ENCODE results near the gene WDFY3. TPM values are rescaled to one million over a fixed set of nuclear protein-coding genes. Genes with fewer than 3 reads are reported as not detected.

The WDFY3 gene
- total and polyA plus RNA-seq, 9 donors = 13.2 to 90.0 (median 77.4) TPM

DNA sequence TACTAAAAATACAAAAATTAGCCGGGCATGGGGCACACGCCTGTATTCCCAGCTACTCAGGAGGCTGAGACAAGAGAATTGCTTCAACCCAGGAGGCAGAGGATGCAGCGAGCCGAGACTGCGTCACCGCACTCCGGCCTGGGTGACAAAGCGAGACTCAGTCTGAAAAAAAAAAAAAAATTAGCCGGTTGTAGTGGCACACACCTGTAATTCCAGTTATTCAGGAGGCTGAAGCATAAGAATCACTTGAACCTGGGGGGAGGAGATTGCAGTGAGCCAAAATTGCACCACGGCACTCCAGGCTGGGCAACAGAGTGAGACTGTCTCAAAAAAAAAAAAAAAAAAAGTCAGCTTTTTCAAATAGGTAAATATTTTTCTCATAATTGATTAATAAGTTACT, 71.9 kb downstream of the WDFY3 start:
- Histone ChIP-seq H3K4me3 (no peak overlapping the region), H3K4me1 (ENCODE audit: insufficient read depth) (no peaks in the 10 kb centered on the region), H3K27ac (no peak overlapping the region), H3K9me3 (no peaks in the 10 kb centered on the region), H3K27me3 (no peaks in the 10 kb centered on the region), H3K36me3 (no peaks in the 10 kb centered on the region)
- DNase-seq = no peak
- TF ChIP-seq, protein P1, sequence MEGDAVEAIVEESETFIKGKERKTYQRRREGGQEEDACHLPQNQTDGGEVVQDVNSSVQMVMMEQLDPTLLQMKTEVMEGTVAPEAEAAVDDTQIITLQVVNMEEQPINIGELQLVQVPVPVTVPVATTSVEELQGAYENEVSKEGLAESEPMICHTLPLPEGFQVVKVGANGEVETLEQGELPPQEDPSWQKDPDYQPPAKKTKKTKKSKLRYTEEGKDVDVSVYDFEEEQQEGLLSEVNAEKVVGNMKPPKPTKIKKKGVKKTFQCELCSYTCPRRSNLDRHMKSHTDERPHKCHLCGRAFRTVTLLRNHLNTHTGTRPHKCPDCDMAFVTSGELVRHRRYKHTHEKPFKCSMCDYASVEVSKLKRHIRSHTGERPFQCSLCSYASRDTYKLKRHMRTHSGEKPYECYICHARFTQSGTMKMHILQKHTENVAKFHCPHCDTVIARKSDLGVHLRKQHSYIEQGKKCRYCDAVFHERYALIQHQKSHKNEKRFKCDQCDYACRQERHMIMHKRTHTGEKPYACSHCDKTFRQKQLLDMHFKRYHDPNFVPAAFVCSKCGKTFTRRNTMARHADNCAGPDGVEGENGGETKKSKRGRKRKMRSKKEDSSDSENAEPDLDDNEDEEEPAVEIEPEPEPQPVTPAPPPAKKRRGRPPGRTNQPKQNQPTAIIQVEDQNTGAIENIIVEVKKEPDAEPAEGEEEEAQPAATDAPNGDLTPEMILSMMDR (IDR thresholded peaks at IDR 0.05) = no peak
- TF ChIP-seq POLR2A (IDR thresholded peaks at IDR 0.05) (no peak), EP300 (IDR thresholded peaks at IDR 0.05) (no peak)
- intact Hi-C loops (cut with DNase I) = no loop called here
- 97 to 98% (median 98%) methylated on average over 10 of the region's 10 CpGs for WGBS, 3 donors

DNA sequence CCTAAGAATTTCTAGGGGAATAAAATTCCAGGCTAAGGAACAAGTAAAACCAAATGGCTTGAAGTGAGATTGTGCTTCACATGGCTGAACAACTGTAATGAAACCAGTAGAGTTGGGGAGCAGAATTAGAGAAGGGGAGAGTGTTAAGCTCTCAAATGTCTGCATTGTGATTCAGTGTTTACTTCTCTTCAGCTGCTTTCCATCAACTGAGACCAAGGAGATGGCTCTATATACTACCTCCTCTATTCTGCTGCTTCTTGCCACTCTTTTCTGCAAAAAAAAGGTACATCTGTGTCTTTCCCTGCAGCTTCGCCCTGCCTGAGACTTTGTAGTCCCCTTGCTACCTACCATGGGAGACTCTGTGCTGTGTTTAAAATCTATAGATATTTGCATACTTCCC, 73.5 kb downstream of the WDFY3 start:
- Histone ChIP-seq H3K36me3 (no peaks in the 10 kb centered on the region), H3K9me3 (no peaks in the 10 kb centered on the region), H3K27me3 (no peaks in the 10 kb centered on the region), H3K4me1 (ENCODE audit: insufficient read depth) (no peaks in the 10 kb centered on the region), H3K27ac (no peak overlapping the region), H3K4me3 (no peak overlapping the region)
- 97 to 98% (median 97%) methylated on average over 1 of the region's 1 CpG for WGBS, 3 donors
- intact Hi-C loops (cut with DNase I) = no loop called here
- DNase-seq = no peak
- TF ChIP-seq, protein P1 (IDR thresholded peaks at IDR 0.05) = no peak
- TF ChIP-seq POLR2A (IDR thresholded peaks at IDR 0.05) (no peak), EP300 (IDR thresholded peaks at IDR 0.05) (no peak)

DNA sequence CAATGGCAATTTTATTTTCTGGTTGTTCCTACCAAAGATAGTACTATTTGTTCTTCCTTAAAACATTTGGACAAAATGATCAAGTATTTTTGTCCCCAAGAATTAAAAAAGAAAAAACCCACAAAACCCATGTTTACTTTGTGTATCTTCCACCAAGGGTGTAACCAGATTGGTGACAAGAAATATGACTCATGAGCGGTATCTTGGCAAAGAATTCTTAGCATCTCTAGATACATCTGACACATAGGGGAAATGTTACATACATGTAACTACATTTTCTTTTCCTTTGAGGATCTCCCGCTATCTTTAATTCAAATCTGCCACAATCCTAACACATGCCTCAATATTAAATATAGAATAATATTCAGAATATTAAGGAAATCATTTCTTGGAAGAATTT, 78.7 kb downstream of the WDFY3 start:
- TF ChIP-seq, protein P1 (IDR thresholded peaks at IDR 0.05) = no peak
- intact Hi-C loops (cut with DNase I) = no loop called here
- H3K27me3 ChIP-seq = no peaks in the 10 kb centered on the region
- no peaks in the 10 kb centered on the region for H3K36me3 ChIP-seq
- H3K9me3 ChIP-seq = no peaks in the 10 kb centered on the region
- H3K27ac ChIP-seq = no peak overlapping the region
- no peak for DNase-seq
- WGBS, 3 donors = 91 to 98% (median 93%) methylated on average over 2 of the region's 2 CpGs
- H3K4me3 ChIP-seq = no peak overlapping the region
- H3K4me1 ChIP-seq (ENCODE audit: insufficient read depth) = no peaks in the 10 kb centered on the region

DNA sequence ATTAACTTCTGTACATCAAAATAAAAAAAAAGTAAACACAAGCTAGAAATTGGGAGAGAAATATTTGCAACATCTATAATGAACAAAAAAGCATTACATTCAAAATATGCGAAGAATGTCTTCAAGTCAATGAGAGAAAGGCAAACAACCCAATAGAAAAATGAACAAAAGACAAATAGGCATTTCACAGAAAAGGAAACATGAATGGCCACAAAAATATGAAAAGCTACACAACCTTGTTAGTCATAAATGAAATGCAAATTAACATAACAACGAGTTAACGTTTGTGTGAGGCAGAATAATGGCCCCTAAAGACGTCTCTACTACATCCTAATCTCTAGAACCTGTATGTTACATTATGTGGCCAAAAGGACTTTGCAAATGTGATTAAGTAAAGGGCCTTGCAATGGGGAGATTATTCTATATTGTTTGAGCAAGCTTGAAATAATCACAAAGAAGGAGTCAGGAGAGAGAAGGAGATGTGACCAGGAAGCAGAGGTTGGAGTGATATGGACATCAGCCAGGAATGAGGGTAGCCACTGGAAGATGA, 86.8 kb downstream of the WDFY3 start:
- no peak for DNase-seq
- TF ChIP-seq, protein P1 (IDR thresholded peaks at IDR 0.05) = no peak
- TF ChIP-seq POLR2A (IDR thresholded peaks at IDR 0.05) (no peak), EP300 (IDR thresholded peaks at IDR 0.05) (no peak)
- no peaks in the 10 kb centered on the region for H3K4me1 ChIP-seq (ENCODE audit: insufficient read depth)
- no peaks in the 10 kb centered on the region for H3K9me3 ChIP-seq
- H3K27ac ChIP-seq = no peak overlapping the region
- intact Hi-C loops (cut with DNase I) = no loop called here
- 54 to 75% (median 67%) methylated on average over 4 of the region's 4 CpGs for WGBS, 3 donors
- no peak overlapping the region for H3K4me3 ChIP-seq
- H3K27me3 ChIP-seq = no peaks in the 10 kb centered on the region
- H3K36me3 ChIP-seq = no peaks in the 10 kb centered on the region
